Measurements from ENCODE around the gene SZRD1.
"Not testable (repeated sequence)": the region's sequence is repeated elsewhere in the genome, so short reads cannot be mapped to it uniquely, and the experiment has no call there.

Gene SZRD1

GRCh38 chr1:16366722-16367257 lies at the start of gene SZRD1:
SZRD1 (plus strand) TSS chr1:16367242; CDS start chr1:16367258, 16 bp downstream.
- DNase-seq = peak; percentile 98

GRCh38 chr1:16318555-16318954 lies 48.5 kb upstream of the SZRD1 start:
- DNase-seq = no peak

GRCh38 chr1:16321176-16321867 lies 45.7 kb upstream of the SZRD1 start:
- no peak for DNase-seq

GRCh38 chr1:16324456-16324890 lies 42.6 kb upstream of the SZRD1 start:
- DNase-seq = no peak

- no peak for DNase-seq
Observed at GRCh38 chr1:16326833-16327404, 40.1 kb upstream of the SZRD1 start.

GRCh38 chr1:16334655-16335340 lies 32.2 kb upstream of the SZRD1 start:
- no peak for DNase-seq

- DNase-seq = no peak
Observed at GRCh38 chr1:16338961-16339360, 28.1 kb upstream of the SZRD1 start.

- DNase-seq = no peak
Observed at GRCh38 chr1:16340673-16341072, 26.4 kb upstream of the SZRD1 start.

GRCh38 chr1:16342331-16343062 lies 24.5 kb upstream of the SZRD1 start:
- DNase-seq = no peak

GRCh38 chr1:16343276-16343675 lies 23.8 kb upstream of the SZRD1 start:
- not testable (repeated sequence) for DNase-seq

GRCh38 chr1:16348414-16349182 lies 18.4 kb upstream of the SZRD1 start:
- no peak for DNase-seq

GRCh38 chr1:16349847-16350406 lies 17.1 kb upstream of the SZRD1 start:
- DNase-seq = no peak

- no peak for DNase-seq
Observed at GRCh38 chr1:16351456-16351993, 15.5 kb upstream of the SZRD1 start.

GRCh38 chr1:16351994-16352841 lies 14.8 kb upstream of the SZRD1 start, which contains the start of gene FBXO42:
FBXO42 (minus strand) TSS chr1:16352480; CDS start chr1:16315418, 37,062 bp downstream.
- DNase-seq = peak; percentile 97

- no peak for DNase-seq
Observed at GRCh38 chr1:16352842-16353535, 14.1 kb upstream of the SZRD1 start.

GRCh38 chr1:16354619-16355018 lies 12.4 kb upstream of the SZRD1 start:
- no peak for DNase-seq

GRCh38 chr1:16356867-16357266 lies 10.2 kb upstream of the SZRD1 start:
- DNase-seq = no peak

GRCh38 chr1:16365146-16365498 lies 1.9 kb upstream of the SZRD1 start:
- not testable (repeated sequence) for DNase-seq

GRCh38 chr1:16367258-16367967 lies 371 bp downstream of the SZRD1 start:
- peak; percentile 95 for DNase-seq

Data from activated effector memory CD4-positive, alpha-beta T cell treated with anti-CD3 and anti-CD28 coated beads, Interleukin-2, amount 50 U/mL, for 16 hours (primary cell).